NCI-H128 (cell line): Measurements from ENCODE around the gene UPK3BL1.
"Not testable (repeated sequence)": the region's sequence is repeated elsewhere in the genome, so short reads cannot be mapped to it uniquely, and the experiment has no call there.

Experiments used
- DNase-seq: peaks from one replicate; lab custom pipeline; 2025; ENCODE audit not compliant: unreplicated experiment; lab: John Stamatoyannopoulos, UW

The UPK3BL1 gene, protein sequence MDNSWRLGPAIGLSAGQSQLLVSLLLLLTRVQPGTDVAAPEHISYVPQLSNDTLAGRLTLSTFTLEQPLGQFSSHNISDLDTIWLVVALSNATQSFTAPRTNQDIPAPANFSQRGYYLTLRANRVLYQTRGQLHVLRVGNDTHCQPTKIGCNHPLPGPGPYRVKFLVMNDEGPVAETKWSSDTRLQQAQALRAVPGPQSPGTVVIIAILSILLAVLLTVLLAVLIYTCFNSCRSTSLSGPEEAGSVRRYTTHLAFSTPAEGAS

GRCh38 chr7:102642691-102643090 is at the start of gene UPK3BL1:
Gene UPK3BL1, minus strand, starts transcription at chr7:102642791. Its CDS starts 50 bp downstream, at chr7:102642741.
- DNase-seq: not testable (repeated sequence)

GRCh38 chr7:102690602-102691001 is 48.0 kb upstream of the UPK3BL1 start:
- DNase-seq: not testable (repeated sequence)

- DNase-seq: not testable (repeated sequence)
These were observed 47.1 kb upstream of the UPK3BL1 start for GRCh38 chr7:102689436-102690282.

GRCh38 chr7:102688299-102689036 is 45.9 kb upstream of the UPK3BL1 start:
- DNase-seq: not testable (repeated sequence)

DNA sequence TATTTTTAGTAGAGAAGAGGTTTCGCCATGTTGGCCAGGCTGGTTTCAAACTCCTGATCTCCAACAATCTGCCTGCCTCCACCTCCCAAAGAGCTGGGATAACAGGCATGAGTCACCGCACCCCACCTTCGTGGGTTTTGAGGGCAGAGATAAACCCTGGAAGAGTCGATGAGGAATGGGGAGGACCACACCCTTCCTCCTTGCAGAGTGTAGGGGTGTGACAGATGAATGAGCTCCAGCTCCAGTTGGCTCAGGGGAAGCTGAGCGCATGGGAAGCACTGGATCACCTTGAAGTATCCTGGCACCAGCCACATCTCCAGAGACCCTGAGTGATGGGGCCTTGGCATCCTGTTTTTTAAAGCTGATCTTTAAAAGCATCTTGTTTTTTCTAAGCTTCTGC is 40.0 kb upstream of the UPK3BL1 start:
- not testable (repeated sequence) for DNase-seq

- DNase-seq: not testable (repeated sequence)
These were observed 38.2 kb upstream of the UPK3BL1 start for GRCh38 chr7:102680780-102681179.

GRCh38 chr7:102675545-102675944 is 33.0 kb upstream of the UPK3BL1 start:
- not testable (repeated sequence) for DNase-seq

GRCh38 chr7:102673447-102674067 is 31.0 kb upstream of the UPK3BL1 start:
- DNase-seq: not testable (repeated sequence)

DNA sequence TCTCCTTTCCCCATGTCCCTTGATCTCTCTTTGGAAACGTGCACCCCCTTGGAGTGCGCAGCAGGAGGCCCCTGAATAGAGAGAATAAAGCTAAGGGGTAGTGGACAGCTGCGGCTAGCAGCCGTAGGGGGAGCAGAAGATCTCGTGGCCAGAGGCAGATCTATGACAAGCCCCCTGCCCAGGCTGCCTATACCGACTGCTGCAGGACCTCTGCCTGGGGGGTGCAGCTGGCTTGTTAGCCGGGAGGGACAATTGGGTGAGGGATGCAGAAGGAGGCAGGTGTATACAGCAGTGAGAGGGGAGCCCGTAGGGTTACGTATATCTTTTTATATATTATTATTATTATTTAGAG is 29.3 kb upstream of the UPK3BL1 start:
- DNase-seq: not testable (repeated sequence)

GRCh38 chr7:102671166-102671955 is 28.8 kb upstream of the UPK3BL1 start, which contains the start of gene POLR2J2:
Gene POLR2J2, minus strand, starts transcription at chr7:102671663. Its CDS starts 62 bp downstream, at chr7:102671601.
- not testable (repeated sequence) for DNase-seq

DNA sequence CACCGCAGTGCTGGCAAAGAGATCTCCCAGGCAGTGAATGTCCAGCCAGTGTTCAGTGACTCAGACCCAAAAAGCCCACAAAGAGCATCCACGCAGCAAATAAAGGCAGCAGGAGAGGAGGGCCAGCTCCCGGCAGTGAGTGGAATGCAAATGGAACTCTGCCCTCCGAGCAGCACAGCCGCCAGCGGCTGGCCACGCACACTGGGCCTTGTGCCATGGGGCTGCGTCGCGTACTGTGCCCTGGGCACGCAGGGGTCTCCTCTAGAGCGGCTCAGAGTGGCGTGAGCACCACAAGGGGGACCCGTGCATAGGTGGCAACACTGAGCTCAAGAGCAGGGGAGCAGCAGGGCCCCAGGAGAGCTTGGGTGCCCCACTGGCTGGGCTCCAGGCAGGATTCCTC is 24.9 kb upstream of the UPK3BL1 start:
- not testable (repeated sequence) for DNase-seq

DNA sequence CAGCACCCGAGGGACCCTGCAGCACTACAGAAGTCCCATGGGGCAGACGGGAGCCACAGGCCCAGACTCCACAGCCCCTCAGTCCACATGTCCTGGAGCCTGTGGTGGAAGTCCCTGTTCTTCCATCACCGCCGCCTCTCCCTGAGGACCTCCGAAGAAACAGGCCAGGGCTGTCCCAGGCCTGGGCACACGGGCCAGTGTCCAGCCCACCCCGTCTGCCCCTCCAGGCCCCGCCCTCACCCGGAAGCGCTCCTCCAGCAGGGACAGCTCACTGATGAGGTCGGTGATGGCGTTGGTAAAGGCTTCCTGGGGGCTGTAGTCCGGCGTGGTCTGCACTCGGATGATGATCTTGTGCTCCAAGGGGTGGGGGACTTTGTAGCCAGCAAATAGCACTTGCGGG is 24.3 kb upstream of the UPK3BL1 start:
- not testable (repeated sequence) for DNase-seq

- not testable (repeated sequence) for DNase-seq
These were observed 22.2 kb upstream of the UPK3BL1 start for GRCh38 chr7:102664765-102665164.

DNA sequence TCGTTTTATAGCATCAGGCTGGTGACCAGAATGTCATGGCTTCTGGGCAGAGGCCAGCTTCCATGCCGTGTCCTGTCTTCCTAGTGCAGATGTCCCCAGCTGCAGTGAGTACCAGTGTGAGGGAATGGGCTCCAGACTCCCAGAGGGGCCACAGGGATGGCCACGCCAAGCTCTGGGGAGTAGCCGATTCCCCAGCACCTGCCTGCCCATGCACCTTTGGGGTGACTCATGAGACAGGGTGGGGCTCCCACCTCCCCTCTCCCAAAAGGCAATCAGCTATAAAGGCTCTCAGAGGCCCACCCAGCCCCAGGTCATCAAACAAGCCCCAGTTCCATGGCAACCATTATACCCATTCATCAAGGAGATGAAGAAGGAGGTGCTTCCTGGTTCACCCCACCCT is 7.3 kb upstream of the UPK3BL1 start, which contains the start of gene SPDYE2B:
Gene SPDYE2B (plus strand): TSS at position 396 of the 400 bp plus-strand sequence. CDS start 2,030 bp downstream, outside the sequence.
- not testable (repeated sequence) for DNase-seq

- DNase-seq: not testable (repeated sequence)
These were observed 5.2 kb upstream of the UPK3BL1 start for GRCh38 chr7:102647813-102648212.

GRCh38 chr7:102643404-102643803 is 813 bp upstream of the UPK3BL1 start:
- DNase-seq: not testable (repeated sequence)

- DNase-seq: not testable (repeated sequence)
These were observed 3.7 kb downstream of the UPK3BL1 start for GRCh38 chr7:102638848-102639247.

GRCh38 chr7:102636956-102637355 is 5.6 kb downstream of the UPK3BL1 start:
- DNase-seq: not testable (repeated sequence)

DNA sequence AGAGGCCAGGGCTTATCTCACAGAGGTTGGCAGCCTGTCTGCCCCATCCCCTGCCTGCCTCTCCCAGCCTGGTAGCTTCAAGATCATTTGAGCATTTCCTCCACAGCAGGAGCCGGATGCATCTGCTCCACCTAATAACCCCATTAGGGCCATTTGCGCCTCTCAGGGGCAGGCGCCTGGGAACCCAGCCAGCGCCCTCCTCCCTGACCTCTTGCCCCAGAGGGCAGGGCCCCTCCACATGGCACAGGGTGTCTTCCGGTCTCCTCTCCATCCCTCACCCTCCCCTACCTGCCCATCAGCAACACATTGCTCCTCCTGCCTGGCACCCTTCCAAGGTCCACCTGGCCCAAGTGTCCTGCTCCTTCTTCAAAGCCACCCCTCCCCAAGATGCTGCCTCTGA is 7.2 kb downstream of the UPK3BL1 start:
- not testable (repeated sequence) for DNase-seq

GRCh38 chr7:102634299-102634698 is 8.3 kb downstream of the UPK3BL1 start:
- not testable (repeated sequence) for DNase-seq
